Karpas-422 (cell line): ENCODE measurements around the gene IFNAR1. TPM values are rescaled to one million over a fixed set of nuclear protein-coding genes. Genes with fewer than 3 reads are reported as not detected.
A peak's percentile ranks its signal among the peaks of the same experiment; 100 is the strongest.
"Not testable (repeated sequence)": the region's sequence is repeated elsewhere in the genome, so short reads cannot be mapped to it uniquely, and the experiment has no call there.

Experiments
- DNase-seq: peaks from one replicate; pipeline ENCODE4 v3.0.0-alpha.2; 2015
- H2AFZ ChIP-seq: fragments of 200-600 bp; sonication (generic); 2 replicates; pipeline ENCODE4 v1.6.1; 2014; ENCODE audit warnings: antibody characterized with exemption, low read length, mixed read lengths
- H3K27ac ChIP-seq: fragments of 200-600 bp; sonication (generic); 2 replicates; pipeline ENCODE4 v1.5.1; 2014; ENCODE audit warnings: mild to moderate bottlenecking, low read length, moderate library complexity
- H3K27me3 ChIP-seq: fragments of 200-600 bp; sonication (generic); 2 replicates; pipeline ENCODE4 v1.6.1; 2014; ENCODE audit warnings: low read length, mixed read lengths
- H3K36me3 ChIP-seq: fragments of 200-600 bp; sonication (generic); 2 replicates; pipeline ENCODE4 v1.6.1; 2014; ENCODE audit warnings: low read length, mixed read lengths; ENCODE audit not compliant: insufficient read depth
- H3K4me1 ChIP-seq: fragments of 200-600 bp; sonication (generic); 2 replicates; pipeline ENCODE4 v1.6.1; 2014; ENCODE audit warnings: mild to moderate bottlenecking, low read length, mixed read lengths
- H3K4me2 ChIP-seq: fragments of 200-600 bp; sonication (generic); 2 replicates; pipeline ENCODE4 v1.6.1; 2014; ENCODE audit warnings: low read length, low read depth, mild to moderate bottlenecking; ENCODE audit not compliant: poor library complexity, severe bottlenecking
- H3K4me3 ChIP-seq: fragments of 200-600 bp; sonication (generic); 2 replicates; pipeline ENCODE4 v1.5.1; 2014; ENCODE audit warnings: mild to moderate bottlenecking, antibody characterized with exemption, low read length, mixed read lengths
- H3K79me2 ChIP-seq: fragments of 200-600 bp; sonication (generic); 2 replicates; pipeline ENCODE4 v1.6.1; 2014; ENCODE audit warnings: mild to moderate bottlenecking, low read length, mixed read lengths
- H3K9ac ChIP-seq: fragments of 200-600 bp; sonication (generic); 2 replicates; pipeline ENCODE4 v1.6.0; 2014; ENCODE audit warnings: low read length
- H3K9me2 ChIP-seq: fragments of 200-600 bp; sonication (generic), shearing (Covaris generic); replicated peaks from 2 replicates; pipeline ENCODE4 v1.6.0; 2014; ENCODE audit warnings: mild to moderate bottlenecking, low read length, moderate library complexity; ENCODE audit not compliant: insufficient read depth
- H3K9me3 ChIP-seq: fragments of 300-700, 200-600 bp; sonication (generic); 2 replicates; pipeline ENCODE4 v1.6.1; 2014; ENCODE audit warnings: low read length, mixed read lengths
- H4K20me1 ChIP-seq: fragments of 200-600 bp; sonication (generic); 2 replicates; pipeline ENCODE4 v1.6.1; 2014; ENCODE audit warnings: mild to moderate bottlenecking, antibody characterized with exemption, low read length, low read depth; ENCODE audit not compliant: insufficient read depth
- total RNA-seq: library from RNA; depleted of rRNA; stranded (reverse); fragments of >200 nt; shearing (Covaris generic); gene quantifications from 2 replicates; pipeline ENCODE4 v1.2.3, GENCODE V29; 2014; ENCODE audit warnings: low replicate concordance

Gene IFNAR1
- total RNA-seq, 1 experiment from 2014 or later, result 10.5 TPM

DNA sequence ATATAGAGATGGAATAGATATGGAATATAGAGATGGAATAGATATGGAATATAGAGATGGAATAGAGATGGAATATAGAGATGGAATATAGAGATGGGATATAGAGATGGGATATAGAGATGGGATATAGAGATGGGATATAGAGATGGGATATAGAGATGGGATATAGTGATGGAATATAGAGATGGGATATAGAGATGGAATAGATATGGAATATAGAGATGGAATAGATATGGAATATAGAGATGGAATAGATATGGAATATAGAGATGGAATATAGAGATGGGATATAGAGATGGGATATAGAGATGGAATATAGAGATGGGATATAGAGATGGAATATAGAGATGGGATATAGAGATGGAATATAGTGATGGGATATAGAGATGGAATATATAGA lies 1.2 kb upstream of the IFNAR1 start:
- Histone ChIP-seq H3K4me2 (peak overlapping the region; percentile 94), H3K9ac (peak overlapping the region; percentile 84), H3K4me1 (peaks cover 19% of the 10 kb centered on the region), H3K79me2 (peaks cover 37% of the 10 kb centered on the region), H3K4me3 (peak overlapping the region; percentile 81)
- not testable (repeated sequence) for H4K20me1 ChIP-seq, H2AFZ ChIP-seq, H3K9me2 ChIP-seq, DNase-seq, H3K27ac ChIP-seq, H3K27me3 ChIP-seq, H3K9me3 ChIP-seq, H3K36me3 ChIP-seq

DNA sequence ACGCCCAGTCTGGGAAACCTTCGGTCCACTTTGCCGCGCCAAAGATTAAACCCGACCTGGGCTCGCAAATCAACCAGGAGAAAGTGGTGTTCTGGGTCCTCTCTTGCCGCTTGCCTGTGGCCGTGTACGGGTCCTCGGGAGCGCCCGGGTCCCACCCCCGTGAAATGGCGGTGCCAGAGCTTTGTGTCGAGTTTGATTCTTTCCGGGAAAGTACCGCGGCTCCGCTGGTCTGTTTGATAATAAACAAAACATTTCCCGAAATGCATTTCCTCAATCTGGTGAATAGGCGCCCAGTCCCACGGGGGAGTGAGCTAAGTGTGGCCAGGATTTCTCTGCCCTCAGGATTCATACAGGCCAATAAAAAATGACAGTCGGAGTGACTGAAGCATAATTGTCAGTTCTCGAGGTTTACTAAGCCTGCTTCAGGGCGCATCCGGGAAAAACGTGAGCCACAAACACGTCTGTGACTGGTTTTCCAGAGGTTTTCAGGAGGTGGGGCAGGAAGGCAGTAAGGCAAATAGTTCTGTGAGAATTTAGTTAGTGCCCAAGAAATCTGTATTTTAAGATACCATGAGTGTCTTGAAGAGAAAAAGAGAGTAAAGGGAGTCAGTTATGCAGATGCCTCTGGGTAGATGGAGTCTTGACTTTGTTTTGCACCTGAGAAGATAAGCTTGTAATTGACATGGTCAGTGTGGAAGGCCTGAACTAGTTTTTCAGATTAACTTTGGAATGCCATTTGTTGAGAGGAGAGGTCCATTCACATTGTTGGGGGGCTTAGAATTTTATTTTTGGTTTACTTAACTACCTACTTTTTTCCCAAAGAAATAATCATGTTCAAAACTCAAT lies 675 bp downstream of the IFNAR1 start:
- H3K27ac ChIP-seq, result peak overlapping the region; percentile 54
- H4K20me1 ChIP-seq, result no peaks in the 10 kb centered on the region
- H3K4me3 ChIP-seq, result peak overlapping the region; percentile 81
- H3K27me3 ChIP-seq, result no peaks in the 10 kb centered on the region
- H3K79me2 ChIP-seq, result peaks cover 54% of the 10 kb centered on the region
- H2AFZ ChIP-seq, result peak overlapping the region; percentile 88
- peak; percentile 73 for DNase-seq
- H3K9ac ChIP-seq, result peak overlapping the region; percentile 93
- peaks cover 23% of the 10 kb centered on the region for H3K4me1 ChIP-seq
- H3K4me2 ChIP-seq, result peak overlapping the region; percentile 94
- H3K9me2 ChIP-seq, result no peaks in the 10 kb centered on the region
- no peaks in the 10 kb centered on the region for H3K9me3 ChIP-seq
- no peaks in the 10 kb centered on the region for H3K36me3 ChIP-seq

DNA sequence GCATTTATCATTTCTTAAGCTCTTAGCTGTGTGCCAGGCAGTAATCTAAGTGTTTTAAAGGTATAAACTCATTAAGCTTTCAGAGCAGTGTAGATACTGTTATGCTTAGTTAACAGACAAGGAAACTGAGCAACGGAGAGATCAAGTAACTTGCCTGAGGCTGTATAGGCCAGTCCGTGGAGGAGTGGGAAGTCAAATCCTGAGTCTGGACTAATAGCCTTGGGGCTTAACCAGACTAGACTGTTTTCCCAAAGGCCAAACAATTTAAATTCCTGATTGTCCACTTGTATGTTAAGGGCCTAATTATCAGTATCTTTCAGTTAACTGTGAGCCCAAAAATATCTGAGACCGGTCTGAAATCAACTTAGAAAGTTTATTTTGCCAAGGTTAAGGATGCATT lies 2.6 kb downstream of the IFNAR1 start:
- H3K79me2 ChIP-seq, result peaks cover 72% of the 10 kb centered on the region
- H3K27ac ChIP-seq, result no peak overlapping the region
- no peaks in the 10 kb centered on the region; the same call in 1 of the 2 replicates for H3K36me3 ChIP-seq
- no peak for DNase-seq
- no peaks in the 10 kb centered on the region for H3K27me3 ChIP-seq
- peak overlapping the region; percentile 94 for H3K4me2 ChIP-seq
- H3K4me1 ChIP-seq, result peaks cover 23% of the 10 kb centered on the region
- H3K4me3 ChIP-seq, result no peak overlapping the region
- H2AFZ ChIP-seq, result no peak overlapping the region
- no peaks in the 10 kb centered on the region for H3K9me2 ChIP-seq
- no peak overlapping the region for H3K9ac ChIP-seq
- peaks cover 3% of the 10 kb centered on the region; the same call in 1 of the 2 replicates for H3K9me3 ChIP-seq
- H4K20me1 ChIP-seq, result no peaks in the 10 kb centered on the region

DNA sequence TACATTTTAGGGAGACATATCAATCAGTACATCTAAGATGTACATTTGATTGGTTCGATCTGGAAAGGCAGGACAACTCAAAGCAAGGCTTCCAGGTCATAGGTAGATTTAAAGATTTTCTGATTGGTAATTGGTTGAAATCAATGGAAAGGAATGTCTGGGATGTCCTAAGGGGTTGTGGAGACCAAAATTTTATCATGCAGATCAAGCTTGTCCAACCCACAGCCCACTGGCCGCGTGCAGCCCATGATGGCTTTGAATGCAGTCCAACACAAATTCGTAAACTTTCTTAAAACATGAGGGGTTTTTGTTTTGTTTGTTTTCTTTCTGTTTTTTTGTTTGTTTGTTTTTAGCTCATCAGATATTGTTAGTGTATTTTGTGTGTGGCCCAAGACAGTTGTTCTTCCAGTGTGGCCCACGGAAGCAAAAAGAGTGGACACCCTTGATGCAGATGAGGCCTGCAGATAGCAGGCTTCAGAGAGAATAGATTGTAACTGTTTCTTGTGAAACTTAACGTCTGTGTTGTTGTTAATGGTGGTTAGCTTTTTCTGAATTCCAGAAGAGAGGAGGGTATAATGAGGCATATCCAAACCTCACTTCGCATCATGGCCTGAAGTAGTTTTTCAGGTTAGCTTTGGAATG lies 3.1 kb downstream of the IFNAR1 start:
- Histone ChIP-seq H3K9me3 (peaks cover 4% of the 10 kb centered on the region; the same call in 1 of the 2 replicates), H3K36me3 (no peaks in the 10 kb centered on the region; the same call in 1 of the 2 replicates), H4K20me1 (no peaks in the 10 kb centered on the region), H3K9ac (no peak overlapping the region), H3K4me3 (no peak overlapping the region), H3K79me2 (peaks cover 76% of the 10 kb centered on the region), H2AFZ (no peak overlapping the region), H3K27me3 (no peaks in the 10 kb centered on the region), H3K4me2 (no peak overlapping the region), H3K9me2 (no peaks in the 10 kb centered on the region), H3K4me1 (peaks cover 23% of the 10 kb centered on the region), H3K27ac (no peak overlapping the region)
- no peak for DNase-seq

- no peaks in the 10 kb centered on the region for H4K20me1 ChIP-seq
- peaks cover 90% of the 10 kb centered on the region for H3K79me2 ChIP-seq
- H3K9ac ChIP-seq, result no peak overlapping the region
- H3K9me3 ChIP-seq, result peaks cover 7% of the 10 kb centered on the region; the same call in 1 of the 2 replicates
- H3K27me3 ChIP-seq, result no peaks in the 10 kb centered on the region
- peaks cover 17% of the 10 kb centered on the region for H3K4me1 ChIP-seq
- H2AFZ ChIP-seq, result no peak overlapping the region
- H3K4me3 ChIP-seq, result no peak overlapping the region
- H3K4me2 ChIP-seq, result no peak overlapping the region
- no peaks in the 10 kb centered on the region for H3K9me2 ChIP-seq
- peaks cover 10% of the 10 kb centered on the region for H3K36me3 ChIP-seq
- H3K27ac ChIP-seq, result no peak overlapping the region
- DNase-seq, result no peak
Measured at GRCh38 chr21:33330726-33331125, 6.0 kb downstream of the IFNAR1 start.

- no peaks in the 10 kb centered on the region for H3K27me3 ChIP-seq
- H3K4me3 ChIP-seq, result no peak overlapping the region
- no peaks in the 10 kb centered on the region for H4K20me1 ChIP-seq
- H3K9me3 ChIP-seq, result peaks cover 7% of the 10 kb centered on the region; the same call in 1 of the 2 replicates
- peaks cover 76% of the 10 kb centered on the region for H3K79me2 ChIP-seq
- H3K36me3 ChIP-seq, result peaks cover 10% of the 10 kb centered on the region
- no peak overlapping the region for H3K9ac ChIP-seq
- no peak overlapping the region for H3K4me2 ChIP-seq
- H3K27ac ChIP-seq, result no peak overlapping the region
- peaks cover 4% of the 10 kb centered on the region; the same call in 1 of the 2 replicates for H3K4me1 ChIP-seq
- no peak overlapping the region for H2AFZ ChIP-seq
- no peak for DNase-seq
- no peaks in the 10 kb centered on the region for H3K9me2 ChIP-seq
Measured at GRCh38 chr21:33332143-33332542, 7.4 kb downstream of the IFNAR1 start.

- H3K4me1 ChIP-seq, result peaks cover 11% of the 10 kb centered on the region
- no peak for DNase-seq
- no peak overlapping the region for H2AFZ ChIP-seq
- no peak overlapping the region for H3K9ac ChIP-seq
- no peak overlapping the region for H3K4me2 ChIP-seq
- H3K9me2 ChIP-seq, result no peaks in the 10 kb centered on the region
- H3K36me3 ChIP-seq, result peaks cover 10% of the 10 kb centered on the region
- H3K79me2 ChIP-seq, result peaks cover 63% of the 10 kb centered on the region
- H3K27me3 ChIP-seq, result no peaks in the 10 kb centered on the region
- H3K4me3 ChIP-seq, result no peak overlapping the region
- no peak overlapping the region for H3K27ac ChIP-seq
- peaks cover 7% of the 10 kb centered on the region; the same call in 1 of the 2 replicates for H3K9me3 ChIP-seq
- no peaks in the 10 kb centered on the region for H4K20me1 ChIP-seq
Measured at GRCh38 chr21:33334191-33334590, 9.4 kb downstream of the IFNAR1 start.

DNA sequence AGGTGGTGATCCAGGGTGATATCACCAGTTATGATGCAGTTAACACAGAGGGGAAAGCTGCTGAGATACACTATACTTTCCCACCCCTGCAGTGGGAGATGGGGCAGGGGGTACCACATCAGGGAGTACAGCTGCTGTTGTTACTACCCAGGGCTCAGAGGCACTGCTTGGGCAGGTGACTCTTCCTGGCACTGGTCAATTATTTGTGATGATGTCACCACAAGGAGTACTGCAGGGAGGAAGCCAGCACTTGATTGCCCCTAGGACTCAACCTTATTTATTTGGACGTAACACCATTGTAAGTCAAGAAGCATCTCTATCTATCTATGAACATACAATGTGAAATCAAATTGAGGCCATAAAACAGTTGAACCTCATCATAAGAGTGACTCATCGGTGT lies 10.1 kb downstream of the IFNAR1 start:
- H3K9me2 ChIP-seq, result no peaks in the 10 kb centered on the region
- peaks cover 7% of the 10 kb centered on the region; the same call in 1 of the 2 replicates for H3K9me3 ChIP-seq
- H4K20me1 ChIP-seq, result no peaks in the 10 kb centered on the region
- H3K36me3 ChIP-seq, result peaks cover 10% of the 10 kb centered on the region
- H2AFZ ChIP-seq, result no peak overlapping the region
- no peaks in the 10 kb centered on the region for H3K27me3 ChIP-seq
- peaks cover 10% of the 10 kb centered on the region for H3K4me1 ChIP-seq
- no peak overlapping the region for H3K4me3 ChIP-seq
- peaks cover 56% of the 10 kb centered on the region for H3K79me2 ChIP-seq
- DNase-seq, result no peak
- H3K27ac ChIP-seq, result no peak overlapping the region
- no peak overlapping the region for H3K4me2 ChIP-seq
- H3K9ac ChIP-seq, result no peak overlapping the region
